GM12873 (cell line): ENCODE results near the gene DGUOK.

Source experiments
- CTCF ChIP-seq: IDR thresholded peaks from 2 replicates; pipeline ENCODE4 v1.5.1; 2012; ENCODE audit warnings: low read depth, mild to moderate bottlenecking, moderate library complexity, low read length, control low read depth; ENCODE audit not compliant: insufficient read depth; ENCODE audit errors: missing control alignments

The DGUOK gene

GRCh38 chr2:74003494-74004211 lies 77.0 kb downstream of the DGUOK start:
- no peak for TF ChIP-seq CTCF

GRCh38 chr2:74004212-74005182 lies 77.8 kb downstream of the DGUOK start:
- TF ChIP-seq CTCF: no peak

- TF ChIP-seq CTCF: no peak
These were observed 79.1 kb downstream of the DGUOK start for GRCh38 chr2:74005786-74006185.

GRCh38 chr2:74006459-74006858 lies 79.8 kb downstream of the DGUOK start:
- no peak for TF ChIP-seq CTCF

GRCh38 chr2:74007121-74007520 lies 80.4 kb downstream of the DGUOK start:
- no peak for TF ChIP-seq CTCF

- TF ChIP-seq CTCF: no peak
These were observed 81.0 kb downstream of the DGUOK start for GRCh38 chr2:74007711-74008110.
